Spleen (tissue), 7 donors: ENCODE measurements around the gene ELK1.

Experiments used
- CTCF ChIP-seq, 11 experiments: fragments of 200-600 bp in 7 of 11; fragments of 450-650 bp in 4 of 11; sonication (generic) in 4 of 11; IDR thresholded peaks in 8 of 11; conservative IDR thresholded peaks in 3 of 11; 1 replicate in 7 of 11; 2 replicates in 4 of 11; pipeline versions ENCODE4 v1.4.0 to v1.8.0; 2016 to 2021; ENCODE audit warnings: antibody characterized with exemption in 11 of 11, inconsistent platforms in 4 of 11, mild to moderate bottlenecking in 1 of 11
- POLR2A ChIP-seq, 3 donors: fragments of 450-650 bp; IDR thresholded peaks; one replicate each; pipeline ENCODE4 v1.5.1; 2017; ENCODE audit warnings: antibody characterized with exemption in 3 of 3, mild to moderate bottlenecking in 1 of 3
- POLR2AphosphoS5 ChIP-seq, 3 donors: sonication (generic); formaldehyde crosslinking; IDR thresholded peaks; one replicate each; pipeline ENCODE4 v1.5.1; 2017; ENCODE audit warnings: antibody characterized with exemption in 3 of 3
- donor health status: DM: no; HTN: no; CAD: no; lungs with moderate emphysema.
- donor health status: DM: no; HTN: no; CAD: no.
- donor health status: DM: no; HTN: no; CAD: no.

DNA sequence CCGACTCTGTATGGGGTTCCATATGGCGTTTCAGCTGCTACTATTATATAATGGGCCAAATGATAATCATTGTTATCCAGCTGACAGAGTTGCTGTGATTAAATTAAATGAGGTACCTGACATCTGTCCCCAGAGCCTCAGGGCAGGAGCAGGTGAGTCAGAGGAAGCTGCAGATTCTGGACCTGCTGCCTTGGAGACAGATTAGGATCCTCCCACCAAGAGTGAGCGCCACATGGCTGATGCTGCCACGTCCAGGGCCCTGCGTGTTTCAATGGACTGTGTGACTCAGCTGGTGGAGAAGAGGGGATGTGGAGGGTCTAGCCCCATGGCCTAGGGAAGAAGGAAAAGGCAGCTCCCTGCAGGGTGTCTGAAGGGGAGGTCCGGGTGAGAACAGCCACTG, 36.9 kb upstream of the ELK1 start:
- TF ChIP-seq CTCF (IDR thresholded peaks at IDR 0.05 in 8 of 11, conservative IDR thresholded peaks at IDR 0.05 in 3 of 11) (no peak), POLR2AphosphoS5 (IDR thresholded peaks at IDR 0.05) (no peak), POLR2A (IDR thresholded peaks at IDR 0.05) (no peak)
